Testis (tissue), 3 donors: Measurements from ENCODE around the gene CROCC2. TPM values are rescaled to one million over a fixed set of nuclear protein-coding genes. Genes with fewer than 3 reads are reported as not detected.
A peak's percentile ranks its signal among the peaks of the same experiment; 100 is the strongest.

Source experiments
- DNase-seq: peaks from one replicate; pipeline ENCODE4 v3.0.0-alpha.2; 2019
- H3K27ac ChIP-seq, 2 donors: fragments of 200-600 bp; sonication (generic); one replicate each; pipeline ENCODE4 v1.5.1; 2019
- H3K27me3 ChIP-seq: fragments of 200-600 bp; sonication (generic); one replicate; pipeline ENCODE4 v1.5.1; 2019
- H3K36me3 ChIP-seq: fragments of 200-600 bp; sonication (generic); one replicate; pipeline ENCODE4 v1.5.1; 2017; ENCODE audit warnings: low read depth; ENCODE audit errors: missing control alignments
- H3K4me1 ChIP-seq: fragments of 200-600 bp; sonication (generic); one replicate; pipeline ENCODE4 v1.5.1; 2019
- H3K4me3 ChIP-seq, 2 donors: fragments of 200-600 bp; sonication (generic); one replicate each; pipeline ENCODE4 v1.5.1; 2017 to 2019
- H3K9me3 ChIP-seq: fragments of 200-600 bp; sonication (generic); one replicate; pipeline ENCODE4 v1.5.1; 2017
- POLR2A ChIP-seq: fragments of 450-650 bp; IDR thresholded peaks from one replicate; pipeline ENCODE4 v1.6.1; 2017; ENCODE audit warnings: antibody characterized with exemption, mild to moderate bottlenecking, moderate library complexity
- WGBS, 2 donors: methylation state at CpG; one replicate each; pipeline ENCODE4 v1.1.5; 2018; 5-methylcytosine and 5-hydroxymethylcytosine counted together
- intact Hi-C: fragments of 100-400 bp; cut with DNase I; formaldehyde crosslinking; loops from one replicate; pipeline ENCODE4 v1.15.1; 2023; ENCODE audit warnings: low total_unique reads
- polyA plus RNA-seq: library from polyadenylated mRNA; stranded (reverse); fragments of 350-450 nt; fragmentation: Illumina TruSeq; extraction: RNeasy Lipid Tissue Mini Kit (QIAGEN cat#74804); gene quantifications from one replicate; pipeline ENCODE4 v1.2.3, GENCODE V29; 2014; ENCODE audit warnings: low read depth, low replicate concordance; ENCODE audit not compliant: insufficient read depth
- total RNA-seq, 2 donors: library from RNA; depleted of rRNA; stranded (reverse); fragments of >200 nt; gene quantifications; one replicate each; pipeline ENCODE4 v1.2.3, GENCODE V29; 2016
- TF ChIP-seq, protein P1 (sequence below), 3 experiments: fragments of 450-650 bp in 2 of 3; fragments of 200-600 bp in 1 of 3; sonication (generic) in 1 of 3; IDR thresholded peaks; one replicate each; pipeline ENCODE4 v1.5.1; 2016 to 2019; ENCODE audit warnings: antibody characterized with exemption in 3 of 3, mild to moderate bottlenecking in 2 of 3, moderate library complexity in 1 of 3

CROCC2 gene
- total and polyA plus RNA-seq, 3 donors from 2014 or later = 0.43 to 0.55 (median 0.51) TPM

DNA sequence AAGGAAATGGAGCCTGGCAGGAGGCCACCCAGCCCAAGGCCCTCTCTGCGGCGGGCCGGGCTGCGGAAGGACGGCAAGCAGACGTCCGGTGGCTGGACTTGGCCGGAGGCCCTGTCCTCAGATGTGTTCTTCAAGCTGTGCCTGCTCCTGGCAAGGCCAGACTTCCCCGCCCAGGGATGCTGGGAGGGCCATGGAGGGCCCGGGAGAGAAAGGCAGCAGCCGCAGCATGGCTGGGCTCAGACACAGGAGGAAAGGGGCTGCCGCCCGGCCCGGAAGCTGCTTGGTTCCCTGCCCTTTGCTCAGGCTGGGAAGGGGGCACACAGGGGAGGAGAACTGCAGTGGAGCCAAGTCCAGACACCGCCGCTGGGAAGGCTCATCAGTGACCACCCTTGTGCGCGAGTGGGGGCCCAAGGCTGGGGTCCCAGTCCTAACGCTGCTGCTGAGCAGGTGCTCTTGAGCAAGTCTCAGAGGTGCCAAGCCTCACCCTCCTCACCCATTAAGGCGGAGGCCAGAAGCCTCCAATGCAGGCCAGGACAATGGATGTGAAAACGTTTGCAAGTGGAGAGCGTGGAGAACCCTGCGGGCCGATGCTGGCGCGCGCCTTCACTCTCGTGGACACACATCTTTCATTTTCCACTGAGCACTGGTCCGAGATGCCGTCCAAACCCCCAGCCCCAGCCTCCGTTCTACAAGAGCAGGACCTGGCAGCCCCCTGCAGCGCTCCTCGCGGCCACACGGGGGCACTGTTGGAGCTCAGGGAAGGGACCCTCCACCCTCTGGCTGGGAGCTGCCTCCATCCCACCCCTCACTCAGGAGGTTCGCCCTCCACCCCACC lies 7.9 kb downstream of the CROCC2 start:
- TF ChIP-seq, protein P1, sequence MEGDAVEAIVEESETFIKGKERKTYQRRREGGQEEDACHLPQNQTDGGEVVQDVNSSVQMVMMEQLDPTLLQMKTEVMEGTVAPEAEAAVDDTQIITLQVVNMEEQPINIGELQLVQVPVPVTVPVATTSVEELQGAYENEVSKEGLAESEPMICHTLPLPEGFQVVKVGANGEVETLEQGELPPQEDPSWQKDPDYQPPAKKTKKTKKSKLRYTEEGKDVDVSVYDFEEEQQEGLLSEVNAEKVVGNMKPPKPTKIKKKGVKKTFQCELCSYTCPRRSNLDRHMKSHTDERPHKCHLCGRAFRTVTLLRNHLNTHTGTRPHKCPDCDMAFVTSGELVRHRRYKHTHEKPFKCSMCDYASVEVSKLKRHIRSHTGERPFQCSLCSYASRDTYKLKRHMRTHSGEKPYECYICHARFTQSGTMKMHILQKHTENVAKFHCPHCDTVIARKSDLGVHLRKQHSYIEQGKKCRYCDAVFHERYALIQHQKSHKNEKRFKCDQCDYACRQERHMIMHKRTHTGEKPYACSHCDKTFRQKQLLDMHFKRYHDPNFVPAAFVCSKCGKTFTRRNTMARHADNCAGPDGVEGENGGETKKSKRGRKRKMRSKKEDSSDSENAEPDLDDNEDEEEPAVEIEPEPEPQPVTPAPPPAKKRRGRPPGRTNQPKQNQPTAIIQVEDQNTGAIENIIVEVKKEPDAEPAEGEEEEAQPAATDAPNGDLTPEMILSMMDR (IDR thresholded peaks at IDR 0.05) = peak; percentile 33 to 95 (median 81)
- TF ChIP-seq POLR2A = no peak
- no peaks in the 10 kb centered on the region for H3K36me3 ChIP-seq
- no peak overlapping the region for H3K4me3 ChIP-seq
- H3K9me3 ChIP-seq = no peaks in the 10 kb centered on the region
- H3K27ac ChIP-seq = peak overlapping the region in 1 of 2 donors; percentile 56
- H3K4me1 ChIP-seq = peaks cover 25% of the 10 kb centered on the region
- 38 to 52% methylated on average over 18 to 34 of the region's 36 CpGs for WGBS, 2 donors
- intact Hi-C loops = loop anchor here (10.0 kb wide), 1 partner anchor 81 kb away; the partner anchor contains the start of gene SNED1
- H3K27me3 ChIP-seq = no peaks in the 10 kb centered on the region
- DNase-seq = peak; percentile 82

- intact Hi-C loops = loop anchor here (10.0 kb wide), 1 partner anchor 80 kb away; the partner anchor contains the start of gene SNED1
- no peak overlapping the region for H3K27ac ChIP-seq
- H3K4me3 ChIP-seq = no peak overlapping the region
- WGBS, 2 donors = 54 to 75% methylated on average over 9 to 24 of the region's 25 CpGs
- H3K27me3 ChIP-seq = no peaks in the 10 kb centered on the region
- peaks cover 25% of the 10 kb centered on the region for H3K4me1 ChIP-seq
- H3K9me3 ChIP-seq = no peaks in the 10 kb centered on the region
- H3K36me3 ChIP-seq = no peaks in the 10 kb centered on the region
- no peak for TF ChIP-seq POLR2A
- TF ChIP-seq, protein P1 (IDR thresholded peaks at IDR 0.05) = no peak
- DNase-seq = no peak
These were observed 8.7 kb downstream of the CROCC2 start for GRCh38 chr2:240914645-240915525.

GRCh38 chr2:240915526-240916341 lies 9.6 kb downstream of the CROCC2 start:
- DNase-seq = no peak
- intact Hi-C loops = loop anchor here (10.0 kb wide), 1 partner anchor 79 kb away; the partner anchor contains the start of gene SNED1
- no peaks in the 10 kb centered on the region for H3K27me3 ChIP-seq
- H3K9me3 ChIP-seq = no peaks in the 10 kb centered on the region
- no peaks in the 10 kb centered on the region for H3K36me3 ChIP-seq
- H3K4me3 ChIP-seq = no peak overlapping the region
- 33 to 41% methylated on average over 29 to 34 of the region's 34 CpGs for WGBS, 2 donors
- no peak overlapping the region for H3K27ac ChIP-seq
- peaks cover 25% of the 10 kb centered on the region for H3K4me1 ChIP-seq
- TF ChIP-seq, protein P1 (IDR thresholded peaks at IDR 0.05) = no peak
- TF ChIP-seq POLR2A = no peak

- TF ChIP-seq, protein P1 (IDR thresholded peaks at IDR 0.05) = no peak
- no peak for TF ChIP-seq POLR2A
- intact Hi-C loops = loop anchor here (10.0 kb wide), 1 partner anchor 78 kb away; the partner anchor contains the start of gene SNED1
- Histone ChIP-seq H3K27me3 (no peaks in the 10 kb centered on the region), H3K4me3 (no peak overlapping the region), H3K27ac (no peak overlapping the region), H3K4me1 (peaks cover 25% of the 10 kb centered on the region), H3K36me3 (no peaks in the 10 kb centered on the region), H3K9me3 (no peaks in the 10 kb centered on the region)
- DNase-seq = peak; percentile 52
- 10 to 15% methylated on average over 12 to 16 of the region's 24 CpGs for WGBS, 2 donors
These were observed 10.5 kb downstream of the CROCC2 start for GRCh38 chr2:240916571-240917008.
